ENCODE results near the gene CMIP.

Gene CMIP

DNA sequence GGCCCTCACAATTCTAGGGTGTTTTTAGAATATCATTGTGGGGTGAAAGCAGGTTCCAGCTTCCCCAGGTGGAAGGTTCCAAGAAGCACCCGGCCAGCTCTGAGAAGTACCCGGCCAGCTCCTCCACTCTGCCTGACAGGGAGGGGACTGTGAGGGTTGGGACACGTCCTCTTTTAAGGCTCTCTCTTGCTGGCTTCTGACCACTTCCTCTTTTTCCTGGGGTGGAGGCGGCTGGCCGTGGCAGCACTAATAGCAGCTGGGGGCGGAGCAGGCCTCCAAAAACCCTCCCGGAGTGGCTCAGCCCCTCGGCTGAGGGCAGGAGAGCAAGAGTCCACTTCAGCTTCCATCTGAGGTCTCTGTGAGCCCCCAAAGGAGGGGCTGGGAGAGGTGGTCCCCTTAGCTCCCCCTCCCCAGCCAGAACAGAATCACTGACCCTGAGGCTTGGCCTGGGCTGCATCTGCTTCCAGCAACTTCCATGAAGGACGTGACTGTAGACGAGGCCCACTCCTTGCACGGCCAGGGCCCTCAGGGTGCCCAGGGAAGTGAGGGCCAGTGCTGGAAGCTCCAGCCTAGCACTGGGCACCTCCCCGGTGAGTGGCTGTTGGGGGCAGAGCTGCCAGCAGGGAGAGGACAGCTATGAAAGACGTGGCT, 307.7 kb downstream of the CMIP start:
- no peak for DNase-seq (ENCODE audit: low spot score)

DNA sequence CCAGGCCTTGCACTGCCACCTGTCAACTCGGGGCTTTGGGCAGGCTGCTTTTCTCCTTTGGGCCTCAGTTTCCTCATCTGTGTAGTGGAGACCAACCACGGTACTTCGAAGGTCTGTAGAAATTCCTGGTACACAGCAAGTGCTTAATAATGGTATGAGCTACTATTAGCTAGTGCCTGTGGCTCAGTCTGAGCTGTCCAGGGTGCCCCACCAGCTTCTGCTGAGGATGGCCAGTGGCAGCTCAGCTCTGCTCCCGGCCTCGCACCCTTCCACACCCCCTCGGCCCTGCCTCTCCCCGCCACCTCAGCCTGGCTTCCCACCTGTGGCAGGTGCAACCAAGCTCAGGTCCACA, 308.2 kb downstream of the CMIP start:
- no peak for DNase-seq (ENCODE audit: low spot score)

DNA sequence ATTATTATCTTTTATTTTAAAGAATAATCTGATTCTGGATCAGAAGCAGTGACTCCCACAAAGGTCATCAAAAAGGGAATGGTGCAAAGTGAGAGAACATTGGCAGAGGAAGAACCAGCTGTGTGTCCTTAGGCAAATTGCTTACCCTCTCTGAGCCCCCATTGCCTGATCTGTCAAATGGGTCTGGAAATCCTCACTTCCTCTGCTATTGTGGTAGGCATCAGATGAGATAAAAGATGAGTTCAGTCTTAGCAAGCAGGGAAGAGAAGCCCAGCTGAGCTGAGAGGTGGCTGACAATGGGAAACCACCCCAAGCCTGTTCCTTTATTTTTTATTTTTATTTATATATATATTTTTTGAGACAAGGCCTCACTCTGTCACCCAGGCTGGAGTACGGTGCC, 310.2 kb downstream of the CMIP start:
- no peak for DNase-seq (ENCODE audit: low spot score)

DNA sequence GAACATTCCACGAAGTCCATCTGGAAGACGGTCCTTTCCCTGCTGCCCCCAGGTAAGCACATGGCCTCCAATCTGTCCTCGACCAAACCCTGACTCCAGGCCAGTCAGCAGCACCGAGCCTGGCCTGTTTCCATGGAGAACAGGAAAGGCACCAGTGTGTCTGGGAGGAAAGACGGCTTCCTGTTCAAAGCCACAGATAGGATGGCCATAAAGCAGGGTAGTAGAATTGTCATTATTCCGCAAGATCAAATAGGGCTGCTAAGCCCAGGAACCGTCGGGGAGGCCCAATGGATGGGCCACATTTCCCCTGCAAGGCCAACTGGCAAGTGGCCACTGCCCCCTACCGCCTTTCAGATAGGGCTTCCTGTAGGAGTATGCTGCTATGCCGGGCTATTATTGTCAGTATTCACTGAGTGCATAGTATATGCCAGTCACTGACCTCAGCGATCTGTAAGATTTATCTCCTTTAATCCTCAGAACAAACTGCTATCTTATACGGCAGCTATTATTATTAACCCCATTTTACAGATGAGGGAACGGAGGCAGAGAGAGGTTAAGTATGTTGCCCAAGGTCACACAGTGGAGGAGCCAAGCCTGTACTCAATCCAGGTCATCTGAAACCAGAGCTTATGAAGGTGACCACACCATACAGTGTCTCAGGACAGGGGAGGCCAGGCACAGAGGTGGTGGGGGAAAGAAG, 311.5 kb downstream of the CMIP start:
- no peak for DNase-seq (ENCODE audit: low spot score)

DNA sequence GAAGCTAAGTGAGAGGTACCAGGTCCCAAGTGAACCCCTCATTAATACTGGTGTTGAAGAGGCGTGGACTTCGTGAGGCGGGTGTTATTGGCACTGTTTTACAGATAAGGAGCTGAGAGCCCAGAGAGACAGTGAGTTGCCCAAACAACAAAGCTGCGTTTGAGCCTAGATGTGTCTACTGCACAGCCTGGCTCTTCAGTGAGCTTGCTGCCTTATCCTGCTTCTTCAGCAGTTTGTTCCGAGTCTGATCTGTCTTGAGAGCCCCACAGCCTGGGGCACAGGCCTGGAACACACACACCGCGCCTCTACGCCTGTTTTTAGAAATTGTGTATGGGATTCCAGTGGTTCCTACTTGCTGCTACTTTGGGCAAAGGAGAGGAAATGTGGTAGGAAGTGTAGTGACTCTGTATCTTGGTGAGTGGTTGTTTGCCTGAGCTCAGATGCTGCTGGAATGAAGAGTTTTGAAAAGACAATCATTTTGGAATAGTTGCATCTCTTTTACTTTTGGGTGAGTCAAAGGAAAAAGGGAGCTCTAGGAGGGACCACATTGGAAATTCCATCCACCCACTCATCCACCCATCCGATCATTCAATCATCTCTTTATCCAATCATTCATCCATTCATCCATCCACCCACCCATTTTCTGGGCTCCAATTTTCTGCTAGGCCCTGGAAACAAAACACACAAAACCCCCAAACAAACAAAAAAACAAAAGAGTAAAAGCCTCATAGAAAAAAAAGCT, 312.2 kb downstream of the CMIP start:
- DNase-seq (ENCODE audit: low spot score) = no peak

DNA sequence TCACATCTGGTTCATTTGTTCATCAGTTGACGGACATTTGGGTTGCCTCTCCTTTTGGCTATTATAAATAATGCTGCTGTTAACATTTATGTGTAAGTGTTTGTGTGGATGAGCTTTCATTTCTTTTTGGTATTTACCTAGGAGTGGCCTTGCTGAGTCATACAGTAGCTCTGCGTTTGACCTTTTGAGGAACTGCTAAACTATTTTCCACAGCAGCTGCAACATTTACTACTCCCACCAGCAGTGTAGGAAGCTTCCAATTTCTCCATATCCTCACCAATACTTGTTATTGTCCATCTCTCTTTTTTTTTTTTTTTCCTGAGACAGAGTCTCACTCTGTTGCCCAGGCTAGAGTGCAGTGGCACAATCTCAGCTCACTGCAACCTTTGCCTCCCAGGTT, 313.8 kb downstream of the CMIP start:
- DNase-seq (ENCODE audit: low spot score) = no peak
